GM12878 (cell line): ENCODE measurements around the gene RNLS. TPM values are rescaled to one million over a fixed set of nuclear protein-coding genes. Genes with fewer than 3 reads are reported as not detected.
A peak's percentile ranks its signal among the peaks of the same experiment; 100 is the strongest.

ENCODE experiments used
- ATAC-seq: fragments of 200-7000 bp; cut with Tn5 transposase; 3 replicates; pipeline ENCODE4 v1.9.1; 2020; ENCODE audit warnings: mild to moderate bottlenecking, moderate library complexity
- BruUV-seq: library from RNA; stranded (reverse); fragments of 400-500 nt; replicated peaks from 2 replicates; lab custom pipeline; 2021; lab: Mats Ljungman, UMichigan
- CTCF ChIA-PET: fragments of 300-600 bp; sonication (Branson Sonifier 250); formaldehyde crosslinking; extraction: SDS; loops from one replicate; lab custom pipeline; 2021; ENCODE audit warnings: inconsistent platforms; lab: Yijun Ruan, JAX
- POLR2A ChIA-PET: fragments of 350-600 bp; formaldehyde crosslinking; extraction: SDS; loops from one replicate; lab custom pipeline; 2021; ENCODE audit warnings: inconsistent platforms; lab: Charles Lee
- RAD21 ChIA-PET: fragments of 300-600 bp; sonication (Branson Sonifier 250); formaldehyde crosslinking; loops from one replicate; lab custom pipeline; 2023; ENCODE audit warnings: antibody characterized with exemption; ENCODE audit not compliant: unreplicated experiment; lab: Charles Lee
- SMC1A ChIA-PET: fragments of 300-600 bp; sonication (Branson Sonifier 250); formaldehyde crosslinking; loops from one replicate; lab custom pipeline; 2023; ENCODE audit not compliant: unreplicated experiment, uncharacterized antibody; lab: Charles Lee
- DNase-seq: peaks from one replicate; pipeline ENCODE4 v3.0.0-alpha.2; 2011; ENCODE audit warnings: low read depth, low spot score
- FAIRE-seq: peaks from 3 replicates; lab custom pipeline; 2011; peaks lifted over from hg19 to GRCh38; lab: Jason Lieb, UNC
- H2AFZ ChIP-seq: 2 replicates; pipeline ENCODE4 v1.6.0; 2011; ENCODE audit warnings: low read depth, low read length, control low read depth; ENCODE audit not compliant: control insufficient read depth
- H3K27ac ChIP-seq: 2 replicates; pipeline ENCODE4 v1.5.1; 2011; ENCODE audit warnings: control low read depth; ENCODE audit not compliant: control insufficient read depth, insufficient read depth
- H3K27me3 ChIP-seq, 2 experiments: replicated peaks in 1 of 2; 2 replicates each; pipeline versions ENCODE4 v1.6.0 to v1.6.1; 2011; ENCODE audit warnings: low read length in 1 of 2; ENCODE audit not compliant: control insufficient read depth in 2 of 2, insufficient read depth in 2 of 2
- H3K36me3 ChIP-seq, 2 experiments: 2 replicates each; pipeline ENCODE4 v1.5.1; 2011; ENCODE audit warnings: low read length in 1 of 2; ENCODE audit not compliant: control insufficient read depth in 2 of 2, insufficient read depth in 2 of 2
- H3K4me1 ChIP-seq: 2 replicates; pipeline ENCODE4 v1.6.1; 2011; ENCODE audit warnings: mild to moderate bottlenecking, low read length, moderate library complexity, mixed read lengths; ENCODE audit not compliant: control insufficient read depth, insufficient read depth
- H3K4me2 ChIP-seq: 2 replicates; pipeline ENCODE4 v1.6.0; 2011; ENCODE audit warnings: control low read depth; ENCODE audit not compliant: control insufficient read depth, insufficient read depth
- H3K4me3 ChIP-seq: fragments of 200-600 bp; sonication (generic); 2 replicates; pipeline ENCODE4 v1.5.1; 2016
- H3K79me2 ChIP-seq: 2 replicates; pipeline ENCODE4 v1.6.0; 2011; ENCODE audit warnings: low read length; ENCODE audit not compliant: control insufficient read depth, insufficient read depth
- H3K9ac ChIP-seq: 2 replicates; pipeline ENCODE4 v1.8.0; 2011; ENCODE audit warnings: low read length, control low read depth, mixed read lengths; ENCODE audit not compliant: control insufficient read depth, insufficient read depth
- H3K9me3 ChIP-seq: replicated peaks from 3 replicates; pipeline ENCODE4 v1.5.1; 2011; ENCODE audit warnings: mild to moderate bottlenecking, low read length; ENCODE audit not compliant: control insufficient read depth, insufficient read depth
- H4K20me1 ChIP-seq: 2 replicates; pipeline ENCODE4 v1.6.0; 2011; ENCODE audit not compliant: control insufficient read depth, insufficient read depth
- IKZF1 ChIP-seq: fragments of 450-650 bp; conservative IDR thresholded peaks from 2 replicates; pipeline ENCODE4 v1.6.1; 2017; ENCODE audit warnings: antibody characterized with exemption, mild to moderate bottlenecking
- IKZF2 ChIP-seq, 2 experiments: fragments of 450-650 bp; IDR thresholded peaks; 2 replicates each; pipeline ENCODE4 v1.6.1; 2017; ENCODE audit warnings: mild to moderate bottlenecking in 2 of 2, moderate library complexity in 2 of 2
- RCOR1 ChIP-seq: conservative IDR thresholded peaks from 2 replicates; pipeline ENCODE4 v1.6.1; 2012; ENCODE audit warnings: low read depth, low read length, improper control_type of control experiment
- ZNF207 ChIP-seq: fragments of 450-650 bp; IDR thresholded peaks from 2 replicates; pipeline ENCODE4 v1.6.1; 2014; ENCODE audit warnings: antibody characterized with exemption, mild to moderate bottlenecking, borderline replicate concordance
- ZNF217 ChIP-seq: fragments of 450-650 bp; IDR thresholded peaks from 2 replicates; pipeline ENCODE4 v1.6.1; 2017; ENCODE audit warnings: antibody characterized with exemption, mild to moderate bottlenecking
- WGBS: methylation state at CpG from one replicate; pipeline ENCODE4 v1.1.6; 2016; ENCODE audit warnings: low lambda C conversion rate; ENCODE audit not compliant: insufficient replicate concordance, insufficient coverage; ENCODE audit errors: missing lambda C conversion rate; 5-methylcytosine and 5-hydroxymethylcytosine counted together
- in situ Hi-C: fragments of 300-500 bp; cut with MboI; formaldehyde crosslinking; loops from 9 replicates; pipeline ENCODE4 v1.14.3; 2018; ENCODE audit warnings: mixed read lengths
- intact Hi-C: fragments of 100-400 bp; cut with micrococcal nuclease; formaldehyde crosslinking; loops from one replicate; pipeline ENCODE4 v1.14.2; 2022; ENCODE audit not compliant: unreplicated experiment
- polyA plus RNA-seq, 11 experiments: library from polyadenylated mRNA; depleted of rRNA in 4 of 11; unstranded in 6 of 11; stranded (reverse) in 5 of 11; fragments of >200 nt; fragmentation: Nextera tagmentation in 4 of 11; fragmentation: Illumina TruSeq in 1 of 11; extraction: Ambion mirVana in 4 of 11; extraction: Trizol in 1 of 11; gene quantifications; 1 replicate in 1 of 11; 2 replicates in 10 of 11; pipeline versions ENCODE4 v1.2.1 to v1.2.3, GENCODE V29; 2011 to 2016; ENCODE audit warnings: inconsistent platforms in 2 of 11, missing spikeins in 2 of 11, low read depth in 1 of 11
- total RNA-seq, 4 experiments: library from RNA; depleted of rRNA in 3 of 4; stranded (reverse); fragments of >200 nt in 3 of 4; fragmentation: Illumina TruSeq in 1 of 4; extraction: Trizol in 1 of 4; gene quantifications; 2 replicates each; pipeline versions ENCODE4 v1.2.1 to v1.2.3, GENCODE V29; 2013 to 2021
- TF ChIP-seq, protein P1 (sequence below): fragments of 450-650 bp; conservative IDR thresholded peaks from 2 replicates; pipeline ENCODE4 v1.6.1; 2017; ENCODE audit warnings: mild to moderate bottlenecking, moderate library complexity
- TF ChIP-seq, protein P2 (sequence below): IDR thresholded peaks from 2 replicates; pipeline ENCODE4 v1.6.1; 2012; ENCODE audit warnings: mild to moderate bottlenecking, low read depth, low read length

The RNLS gene
- total and polyA plus RNA-seq, 10 of the 15 experiments (the other 5 are each of a cell fraction or from before 2014, with no cell fraction given) = 3.4 to 6.7 (median 4.6) TPM

DNA sequence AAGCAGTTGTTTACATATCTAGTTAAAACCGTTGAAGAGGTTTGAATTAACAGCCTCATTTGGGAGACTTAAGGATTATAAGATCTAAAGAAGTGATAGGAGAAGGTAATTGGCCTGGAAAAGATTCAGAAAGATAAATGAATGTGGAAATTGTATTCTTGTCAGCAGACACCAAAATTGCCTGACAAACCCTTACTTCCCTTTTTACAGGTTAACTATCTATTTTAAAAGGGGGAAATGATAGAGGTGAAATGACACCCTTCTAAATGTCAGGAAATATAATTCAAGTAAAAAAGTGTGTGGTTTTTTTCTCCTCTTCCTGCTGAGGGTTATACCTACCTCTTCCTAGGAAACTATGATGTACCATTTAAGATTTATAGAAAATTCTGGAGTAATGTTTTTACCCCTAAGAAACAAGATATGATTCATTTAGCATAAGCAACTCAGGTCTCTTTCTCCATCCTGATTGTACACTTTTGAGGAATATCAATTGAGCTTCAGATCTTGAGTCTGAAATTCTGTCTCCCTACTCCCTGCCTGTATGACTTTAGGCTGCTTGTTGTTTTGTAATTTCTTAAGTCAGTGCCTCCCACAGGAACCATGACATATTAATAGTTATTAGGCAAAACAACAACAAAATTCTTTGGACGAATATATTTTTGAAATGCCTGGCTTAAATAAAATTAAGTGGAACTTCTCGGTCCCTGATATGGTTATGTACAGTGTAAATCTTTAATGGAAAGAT lies 250.4 kb downstream of the RNLS start:
- no peak overlapping the region for H3K9ac ChIP-seq
- SMC1A ChIA-PET = interaction anchor here (1.7 to 6.7 kb wide), 2 partner anchors 16 to 53 kb away, joined by 7 to 73 read pairs; no protein-coding TSS in a partner anchor
- TF ChIP-seq, protein P1, sequence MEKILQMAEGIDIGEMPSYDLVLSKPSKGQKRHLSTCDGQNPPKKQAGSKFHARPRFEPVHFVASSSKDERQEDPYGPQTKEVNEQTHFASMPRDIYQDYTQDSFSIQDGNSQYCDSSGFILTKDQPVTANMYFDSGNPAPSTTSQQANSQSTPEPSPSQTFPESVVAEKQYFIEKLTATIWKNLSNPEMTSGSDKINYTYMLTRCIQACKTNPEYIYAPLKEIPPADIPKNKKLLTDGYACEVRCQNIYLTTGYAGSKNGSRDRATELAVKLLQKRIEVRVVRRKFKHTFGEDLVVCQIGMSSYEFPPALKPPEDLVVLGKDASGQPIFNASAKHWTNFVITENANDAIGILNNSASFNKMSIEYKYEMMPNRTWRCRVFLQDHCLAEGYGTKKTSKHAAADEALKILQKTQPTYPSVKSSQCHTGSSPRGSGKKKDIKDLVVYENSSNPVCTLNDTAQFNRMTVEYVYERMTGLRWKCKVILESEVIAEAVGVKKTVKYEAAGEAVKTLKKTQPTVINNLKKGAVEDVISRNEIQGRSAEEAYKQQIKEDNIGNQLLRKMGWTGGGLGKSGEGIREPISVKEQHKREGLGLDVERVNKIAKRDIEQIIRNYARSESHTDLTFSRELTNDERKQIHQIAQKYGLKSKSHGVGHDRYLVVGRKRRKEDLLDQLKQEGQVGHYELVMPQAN = no peak
- TF ChIP-seq IKZF2 (IDR thresholded peaks at IDR 0.05) (peak in 1 of 2 experiments; percentile 44; a peak in 1 of 4 replicates), IKZF1 (peak; percentile 24; the same call in 1 of the 2 replicates), ZNF217 (0 out of 2 replicates have a peak, but pooled peaks have one; percentile 24), ZNF207 (no peak), RCOR1 (no peak)
- TF ChIP-seq, protein P2, sequence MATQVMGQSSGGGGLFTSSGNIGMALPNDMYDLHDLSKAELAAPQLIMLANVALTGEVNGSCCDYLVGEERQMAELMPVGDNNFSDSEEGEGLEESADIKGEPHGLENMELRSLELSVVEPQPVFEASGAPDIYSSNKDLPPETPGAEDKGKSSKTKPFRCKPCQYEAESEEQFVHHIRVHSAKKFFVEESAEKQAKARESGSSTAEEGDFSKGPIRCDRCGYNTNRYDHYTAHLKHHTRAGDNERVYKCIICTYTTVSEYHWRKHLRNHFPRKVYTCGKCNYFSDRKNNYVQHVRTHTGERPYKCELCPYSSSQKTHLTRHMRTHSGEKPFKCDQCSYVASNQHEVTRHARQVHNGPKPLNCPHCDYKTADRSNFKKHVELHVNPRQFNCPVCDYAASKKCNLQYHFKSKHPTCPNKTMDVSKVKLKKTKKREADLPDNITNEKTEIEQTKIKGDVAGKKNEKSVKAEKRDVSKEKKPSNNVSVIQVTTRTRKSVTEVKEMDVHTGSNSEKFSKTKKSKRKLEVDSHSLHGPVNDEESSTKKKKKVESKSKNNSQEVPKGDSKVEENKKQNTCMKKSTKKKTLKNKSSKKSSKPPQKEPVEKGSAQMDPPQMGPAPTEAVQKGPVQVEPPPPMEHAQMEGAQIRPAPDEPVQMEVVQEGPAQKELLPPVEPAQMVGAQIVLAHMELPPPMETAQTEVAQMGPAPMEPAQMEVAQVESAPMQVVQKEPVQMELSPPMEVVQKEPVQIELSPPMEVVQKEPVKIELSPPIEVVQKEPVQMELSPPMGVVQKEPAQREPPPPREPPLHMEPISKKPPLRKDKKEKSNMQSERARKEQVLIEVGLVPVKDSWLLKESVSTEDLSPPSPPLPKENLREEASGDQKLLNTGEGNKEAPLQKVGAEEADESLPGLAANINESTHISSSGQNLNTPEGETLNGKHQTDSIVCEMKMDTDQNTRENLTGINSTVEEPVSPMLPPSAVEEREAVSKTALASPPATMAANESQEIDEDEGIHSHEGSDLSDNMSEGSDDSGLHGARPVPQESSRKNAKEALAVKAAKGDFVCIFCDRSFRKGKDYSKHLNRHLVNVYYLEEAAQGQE = no peak
- H3K4me3 ChIP-seq = no peak overlapping the region
- WGBS = 67% methylated on average over 3 of the region's 3 CpGs
- no peak overlapping the region for H3K27ac ChIP-seq
- peak; percentile 54 for ATAC-seq
- no peaks in the 10 kb centered on the region for H3K27me3 ChIP-seq
- H2AFZ ChIP-seq = peak overlapping the region; percentile 15
- H3K36me3 ChIP-seq = no peaks in the 10 kb centered on the region
- intact Hi-C loops = no loop called here
- no peaks in the 10 kb centered on the region for H3K79me2 ChIP-seq
- in situ Hi-C loops = no loop called here
- CTCF ChIA-PET = interaction anchor here (2.1 kb wide), 1 partner anchor 16 kb away, joined by 8 read pairs; no protein-coding TSS in a partner anchor
- DNase-seq = no peak
- POLR2A ChIA-PET = interaction anchor here (1.4 kb wide), 1 partner anchor 54 kb away, joined by 6 read pairs; no protein-coding TSS in a partner anchor
- no peaks in the 10 kb centered on the region for H3K9me3 ChIP-seq
- no peak overlapping the region for H3K4me2 ChIP-seq
- H4K20me1 ChIP-seq = no peaks in the 10 kb centered on the region
- peaks cover 6% of the 10 kb centered on the region; the same call in 1 of the 2 replicates for H3K4me1 ChIP-seq
- FAIRE-seq = no peak
- BruUV-seq = no TSS peak
- RAD21 ChIA-PET = interaction anchor here (7.7 kb wide), 1 partner anchor 55 kb away, joined by 82 read pairs; no protein-coding TSS in a partner anchor
